Suprapubic skin (tissue), 4 donors: ENCODE results near the gene DCDC2. TPM values are rescaled to one million over a fixed set of nuclear protein-coding genes. Genes with fewer than 3 reads are reported as not detected.
"Not testable (repeated sequence)": the region's sequence is repeated elsewhere in the genome, so short reads cannot be mapped to it uniquely, and the experiment has no call there.

Experiments
- DNase-seq, 2 donors: peaks; one replicate each; pipeline ENCODE4 v3.0.0-alpha.2; 2019; ENCODE audit warnings: low spot score in 2 of 2
- H3K27ac ChIP-seq: fragments of 200-600 bp; sonication (generic); one replicate; pipeline ENCODE4 v1.5.1; 2019
- H3K27me3 ChIP-seq: fragments of 200-600 bp; sonication (generic); one replicate; pipeline ENCODE4 v1.5.1; 2019
- H3K36me3 ChIP-seq: fragments of 200-600 bp; sonication (generic); one replicate; pipeline ENCODE4 v1.5.1; 2019
- H3K4me1 ChIP-seq: fragments of 200-600 bp; sonication (generic); one replicate; pipeline ENCODE4 v1.5.1; 2019
- H3K4me3 ChIP-seq: fragments of 200-600 bp; sonication (generic); one replicate; pipeline ENCODE4 v1.5.1; 2019; ENCODE audit warnings: mild to moderate bottlenecking
- H3K9me3 ChIP-seq: fragments of 200-600 bp; sonication (generic); one replicate; pipeline ENCODE4 v1.5.1; 2019
- EP300 ChIP-seq: sonication (generic); formaldehyde crosslinking; IDR thresholded peaks from one replicate; pipeline ENCODE4 v1.6.1; 2017; ENCODE audit warnings: antibody characterized with exemption
- POLR2A ChIP-seq, 2 donors: fragments of 450-650 bp; IDR thresholded peaks; one replicate each; pipeline ENCODE4 v1.6.1; 2017; ENCODE audit warnings: antibody characterized with exemption in 2 of 2, mild to moderate bottlenecking in 2 of 2, moderate library complexity in 2 of 2
- POLR2AphosphoS5 ChIP-seq, 3 donors: sonication (generic); formaldehyde crosslinking; IDR thresholded peaks; one replicate each; pipeline ENCODE4 v1.6.1; 2017; ENCODE audit warnings: antibody characterized with exemption in 3 of 3
- WGBS: methylation state at CpG from one replicate; pipeline ENCODE4 v1.1.5; 2018; 5-methylcytosine and 5-hydroxymethylcytosine counted together
- total RNA-seq, 4 donors: library from RNA; depleted of rRNA; stranded (reverse); fragments of >200 nt; gene quantifications; one replicate each; pipeline ENCODE4 v1.1.0, GENCODE V29; 2016
- TF ChIP-seq, protein P1 (sequence below), 2 donors: fragments of 200-600 bp in 1 of 2; fragments of 450-650 bp in 1 of 2; sonication (generic) in 1 of 2; IDR thresholded peaks; one replicate each; pipeline ENCODE4 v1.5.1; 2016 to 2019; ENCODE audit warnings: antibody characterized with exemption in 2 of 2, mild to moderate bottlenecking in 1 of 2, moderate library complexity in 1 of 2

DCDC2 gene
- total RNA-seq, 4 donors from 2014 or later, result 0.15 to 0.55 (median 0.16) TPM; not detected in 1

DNA sequence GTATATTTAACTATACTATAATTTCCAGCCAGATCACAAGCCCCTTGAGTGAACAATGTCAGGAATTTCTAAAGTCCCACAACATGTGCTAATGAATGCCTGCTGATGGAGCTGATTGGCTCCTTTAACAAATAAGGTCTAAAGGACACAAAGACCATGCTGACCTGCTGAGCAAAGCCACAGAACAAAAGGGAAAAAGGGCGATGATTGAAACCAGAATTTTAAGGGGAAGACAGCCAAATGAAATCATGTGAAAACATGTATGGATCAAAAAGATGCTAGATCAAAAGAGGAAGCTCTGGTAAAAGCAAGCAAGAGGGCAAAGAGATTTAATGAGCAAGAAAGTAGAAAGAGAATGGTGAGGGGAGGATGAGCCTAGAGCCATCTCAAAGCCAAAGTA, 105.6 kb downstream of the DCDC2 start:
- no peaks in the 10 kb centered on the region for H3K36me3 ChIP-seq
- H3K4me1 ChIP-seq, result no peaks in the 10 kb centered on the region
- no peaks in the 10 kb centered on the region for H3K27me3 ChIP-seq
- 31% methylated on average over 1 of the region's 1 CpG for WGBS
- no peaks in the 10 kb centered on the region for H3K9me3 ChIP-seq
- H3K27ac ChIP-seq, result no peak overlapping the region
- H3K4me3 ChIP-seq, result no peak overlapping the region
- TF ChIP-seq EP300, result no peak
- TF ChIP-seq, protein P1, sequence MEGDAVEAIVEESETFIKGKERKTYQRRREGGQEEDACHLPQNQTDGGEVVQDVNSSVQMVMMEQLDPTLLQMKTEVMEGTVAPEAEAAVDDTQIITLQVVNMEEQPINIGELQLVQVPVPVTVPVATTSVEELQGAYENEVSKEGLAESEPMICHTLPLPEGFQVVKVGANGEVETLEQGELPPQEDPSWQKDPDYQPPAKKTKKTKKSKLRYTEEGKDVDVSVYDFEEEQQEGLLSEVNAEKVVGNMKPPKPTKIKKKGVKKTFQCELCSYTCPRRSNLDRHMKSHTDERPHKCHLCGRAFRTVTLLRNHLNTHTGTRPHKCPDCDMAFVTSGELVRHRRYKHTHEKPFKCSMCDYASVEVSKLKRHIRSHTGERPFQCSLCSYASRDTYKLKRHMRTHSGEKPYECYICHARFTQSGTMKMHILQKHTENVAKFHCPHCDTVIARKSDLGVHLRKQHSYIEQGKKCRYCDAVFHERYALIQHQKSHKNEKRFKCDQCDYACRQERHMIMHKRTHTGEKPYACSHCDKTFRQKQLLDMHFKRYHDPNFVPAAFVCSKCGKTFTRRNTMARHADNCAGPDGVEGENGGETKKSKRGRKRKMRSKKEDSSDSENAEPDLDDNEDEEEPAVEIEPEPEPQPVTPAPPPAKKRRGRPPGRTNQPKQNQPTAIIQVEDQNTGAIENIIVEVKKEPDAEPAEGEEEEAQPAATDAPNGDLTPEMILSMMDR (IDR thresholded peaks at IDR 0.05), result no peak
- no peak for TF ChIP-seq POLR2AphosphoS5 (IDR thresholded peaks at IDR 0.05)
- TF ChIP-seq POLR2A (IDR thresholded peaks at IDR 0.05), result no peak
- DNase-seq, result no peak

DNA sequence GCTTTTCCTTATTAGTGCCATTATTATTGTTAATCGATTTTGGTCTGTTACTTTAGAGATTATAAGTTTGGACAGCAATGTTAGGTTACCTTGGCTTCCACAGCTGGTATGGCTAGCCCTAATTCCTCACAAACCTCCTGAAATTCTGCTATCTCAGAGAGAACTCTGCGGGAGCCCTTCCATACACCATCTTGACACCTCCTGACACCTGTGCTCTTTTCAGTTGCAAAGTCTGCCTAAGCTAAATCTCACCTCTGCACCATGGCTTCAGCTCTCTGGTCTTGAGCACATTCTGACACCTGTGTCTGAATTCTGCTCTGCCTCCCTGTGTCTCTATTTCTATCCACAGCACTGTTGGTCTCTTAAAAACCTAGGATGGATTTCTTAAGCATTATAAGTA, 106.5 kb downstream of the DCDC2 start:
- 81% methylated on average over 2 of the region's 2 CpGs for WGBS
- Histone ChIP-seq H3K4me1 (no peaks in the 10 kb centered on the region), H3K4me3 (no peak overlapping the region), H3K27ac (no peak overlapping the region), H3K27me3 (no peaks in the 10 kb centered on the region), H3K9me3 (no peaks in the 10 kb centered on the region), H3K36me3 (no peaks in the 10 kb centered on the region)
- TF ChIP-seq, protein P1 (IDR thresholded peaks at IDR 0.05), result no peak
- TF ChIP-seq POLR2A (IDR thresholded peaks at IDR 0.05) (no peak), EP300 (no peak), POLR2AphosphoS5 (IDR thresholded peaks at IDR 0.05) (no peak)
- DNase-seq, result no peak

DNA sequence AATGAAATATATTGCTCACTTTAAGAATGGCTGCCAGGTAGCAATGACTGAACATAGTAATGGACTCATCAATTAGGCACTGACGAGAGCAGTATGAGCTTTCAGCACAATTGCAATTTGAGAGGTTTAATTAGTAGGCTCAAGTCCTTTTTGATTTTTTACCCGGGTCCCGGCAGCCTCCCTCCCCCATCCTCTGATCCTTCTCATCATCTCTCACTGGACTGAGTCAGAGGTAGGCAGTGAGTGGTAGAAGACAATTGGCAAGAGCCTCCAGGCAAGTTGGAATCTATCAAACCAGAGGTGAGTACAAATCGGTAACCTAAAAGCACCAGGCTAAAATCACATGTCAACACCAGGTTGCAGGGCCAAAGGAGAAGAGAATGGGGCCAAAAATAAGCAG, 107.9 kb downstream of the DCDC2 start:
- Histone ChIP-seq H3K4me3 (no peak overlapping the region), H3K27ac (no peak overlapping the region), H3K27me3 (no peaks in the 10 kb centered on the region), H3K9me3 (no peaks in the 10 kb centered on the region), H3K4me1 (no peaks in the 10 kb centered on the region), H3K36me3 (no peaks in the 10 kb centered on the region)
- DNase-seq, result no peak
- TF ChIP-seq, protein P1 (IDR thresholded peaks at IDR 0.05), result no peak
- TF ChIP-seq EP300 (no peak), POLR2A (IDR thresholded peaks at IDR 0.05) (no peak), POLR2AphosphoS5 (IDR thresholded peaks at IDR 0.05) (no peak)
- WGBS, result 65% methylated on average over 4 of the region's 4 CpGs

DNA sequence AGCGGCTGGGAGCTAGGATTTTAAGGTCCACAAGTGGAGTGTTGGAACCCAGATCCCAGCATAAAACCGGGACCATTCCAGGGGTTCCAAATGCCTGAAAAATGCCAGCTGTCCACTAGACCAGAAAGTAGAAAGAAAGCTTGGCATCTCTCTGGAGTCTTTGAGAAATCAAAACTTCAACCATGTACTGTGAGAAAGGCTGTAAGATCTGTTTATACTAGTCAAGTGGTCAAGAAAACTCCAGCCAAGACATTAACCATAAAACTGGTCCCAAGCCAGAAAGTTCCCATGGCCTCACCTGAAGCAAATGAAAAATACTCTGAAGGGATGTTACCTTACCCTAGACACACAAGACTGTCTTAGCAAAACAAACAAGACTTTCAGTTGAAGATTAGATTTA, 112.6 kb downstream of the DCDC2 start:
- H3K27me3 ChIP-seq, result no peaks in the 10 kb centered on the region
- no peak for DNase-seq
- no peak overlapping the region for H3K27ac ChIP-seq
- H3K4me1 ChIP-seq, result no peaks in the 10 kb centered on the region
- TF ChIP-seq EP300 (no peak), POLR2AphosphoS5 (IDR thresholded peaks at IDR 0.05) (no peak), POLR2A (IDR thresholded peaks at IDR 0.05) (no peak)
- TF ChIP-seq, protein P1 (IDR thresholded peaks at IDR 0.05), result no peak
- H3K9me3 ChIP-seq, result no peaks in the 10 kb centered on the region
- WGBS, result 88% methylated on average over 2 of the region's 2 CpGs
- H3K36me3 ChIP-seq, result no peaks in the 10 kb centered on the region
- H3K4me3 ChIP-seq, result no peak overlapping the region

DNA sequence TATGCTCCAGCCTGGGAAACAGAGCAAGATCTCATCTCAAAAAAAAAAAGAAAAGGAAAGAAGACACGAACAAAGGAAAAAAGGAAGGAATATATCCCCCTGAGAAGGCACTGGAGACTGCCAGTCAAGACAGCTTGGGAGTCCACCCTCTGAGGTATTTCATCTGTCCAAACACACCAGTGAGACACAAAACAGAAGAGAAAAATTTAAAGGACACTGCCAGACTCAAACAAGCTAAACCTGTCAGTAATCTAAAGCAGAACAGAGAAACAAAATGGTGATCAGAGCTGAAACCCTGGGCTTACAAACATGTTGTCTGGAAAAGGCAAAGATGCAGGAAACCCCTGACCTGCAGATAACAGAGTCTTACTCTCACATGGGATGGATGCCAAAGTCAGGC, 114.9 kb downstream of the DCDC2 start:
- no peak overlapping the region for H3K27ac ChIP-seq
- TF ChIP-seq, protein P1 (IDR thresholded peaks at IDR 0.05), result no peak
- TF ChIP-seq POLR2AphosphoS5 (IDR thresholded peaks at IDR 0.05) (no peak), EP300 (no peak), POLR2A (IDR thresholded peaks at IDR 0.05) (no peak)
- WGBS, result 59% methylated on average over 1 of the region's 1 CpG
- H3K27me3 ChIP-seq, result no peaks in the 10 kb centered on the region
- no peaks in the 10 kb centered on the region for H3K9me3 ChIP-seq
- no peaks in the 10 kb centered on the region for H3K36me3 ChIP-seq
- no peaks in the 10 kb centered on the region for H3K4me1 ChIP-seq
- no peak overlapping the region for H3K4me3 ChIP-seq
- DNase-seq, result no peak

DNA sequence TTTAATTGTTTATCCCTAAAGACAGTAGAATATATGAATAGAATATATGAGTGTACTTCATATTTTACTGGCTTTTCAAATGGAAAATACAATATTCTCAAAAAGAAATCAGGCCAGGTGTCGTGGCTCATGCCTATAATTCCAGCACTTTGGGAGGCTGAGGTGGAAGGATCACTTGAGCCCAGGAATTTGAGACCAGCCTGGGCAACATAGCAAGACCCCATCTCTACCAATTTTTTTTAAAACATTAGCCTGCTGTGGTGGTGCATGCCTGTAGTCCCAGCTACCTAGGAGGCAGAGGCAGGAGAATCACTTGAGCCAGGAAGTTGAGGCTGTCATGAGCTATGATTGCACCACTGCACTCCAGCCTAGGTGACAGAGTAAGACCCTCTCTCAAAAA, 116.1 kb downstream of the DCDC2 start:
- H3K9me3 ChIP-seq, H3K27me3 ChIP-seq, H3K27ac ChIP-seq, DNase-seq, H3K4me3 ChIP-seq, H3K4me1 ChIP-seq, H3K36me3 ChIP-seq: not testable (repeated sequence)
- WGBS, result 67% methylated on average over 1 of the region's 1 CpG
